WTC11 (cell line): ENCODE data around the gene TREM2. TPM values are rescaled to one million over a fixed set of nuclear protein-coding genes. Genes with fewer than 3 reads are reported as not detected.

ENCODE experiments used
- ATAC-seq: fragments of 200-7000 bp; cut with Tn5 transposase; 2 replicates; pipeline ENCODE4 v1.10.0; 2021; ENCODE audit warnings: mild to moderate bottlenecking, moderate library complexity
- CTCF ChIA-PET: fragments of 300-600 bp; sonication (Branson Sonifier 250); formaldehyde crosslinking; loops from one replicate; lab custom pipeline; 2021; ENCODE audit warnings: antibody characterized with exemption; lab: Charles Lee
- POLR2A ChIA-PET: fragments of 350-600 bp; sonication (Branson Sonifier 250); formaldehyde crosslinking; loops from one replicate; lab custom pipeline; 2021; ENCODE audit warnings: antibody characterized with exemption; lab: Charles Lee
- DNase-seq: peaks from one replicate; pipeline ENCODE4 v3.0.0; 2021; ENCODE audit warnings: low spot score
- H3K27ac Mint-ChIP-seq: 2 replicates; pipeline ENCODE4 v1.8.0; 2021; ENCODE audit warnings: mixed read lengths
- H3K27me3 Mint-ChIP-seq: 2 replicates; pipeline ENCODE4 v1.8.0; 2021; ENCODE audit warnings: low read depth, mild to moderate bottlenecking, moderate library complexity, mixed read lengths
- H3K36me3 Mint-ChIP-seq: 2 replicates; pipeline ENCODE4 v1.8.0; 2021; ENCODE audit warnings: mixed read lengths
- H3K4me1 Mint-ChIP-seq: 2 replicates; pipeline ENCODE4 v1.8.0; 2022; ENCODE audit warnings: mixed read lengths
- H3K4me3 Mint-ChIP-seq: 2 replicates; pipeline ENCODE4 v1.8.0; 2021; ENCODE audit warnings: mild to moderate bottlenecking, moderate library complexity, mixed read lengths
- H3K9me3 Mint-ChIP-seq: 2 replicates; pipeline ENCODE4 v1.8.0; 2021; ENCODE audit warnings: mixed read lengths
- ELF4 ChIP-seq: sonication (generic); formaldehyde crosslinking; IDR thresholded peaks from 2 replicates; pipeline ENCODE4 v1.8.1; 2022; ENCODE audit warnings: low read depth, mild to moderate bottlenecking, moderate library complexity, missing genetic modification reagents
- ESRRA ChIP-seq: sonication (generic); formaldehyde crosslinking; IDR thresholded peaks from 2 replicates; pipeline ENCODE4 v1.8.1; 2022; ENCODE audit warnings: mild to moderate bottlenecking, missing genetic modification reagents, borderline replicate concordance
- FOXJ3 ChIP-seq: sonication (generic); formaldehyde crosslinking; IDR thresholded peaks from 2 replicates; pipeline ENCODE4 v1.9.0; 2021; ENCODE audit warnings: missing genetic modification reagents, mild to moderate bottlenecking, borderline replicate concordance
- IRF2 ChIP-seq: sonication (generic); formaldehyde crosslinking; IDR thresholded peaks from 2 replicates; pipeline ENCODE4 v1.8.0; 2022; ENCODE audit warnings: low read depth, missing genetic modification reagents, borderline replicate concordance
- JUN ChIP-seq: sonication (generic); formaldehyde crosslinking; IDR thresholded peaks from 2 replicates; pipeline ENCODE4 v1.8.0; 2023; ENCODE audit warnings: mild to moderate bottlenecking, missing genetic modification reagents
- NR3C1 ChIP-seq: sonication (generic); formaldehyde crosslinking; conservative IDR thresholded peaks from 2 replicates; pipeline ENCODE4 v1.8.1; 2023; ENCODE audit warnings: low read depth, mild to moderate bottlenecking, missing genetic modification reagents
- OVOL2 ChIP-seq: fragments of 250-450 bp; sonication (Bioruptor Pico); IDR thresholded peaks from 2 replicates; pipeline ENCODE4 v1.9.0; 2021; ENCODE audit warnings: mild to moderate bottlenecking, borderline replicate concordance
- SP1 ChIP-seq: sonication (generic); formaldehyde crosslinking; conservative IDR thresholded peaks from 2 replicates; pipeline ENCODE4 v1.8.1; 2022; ENCODE audit warnings: missing genetic modification reagents
- USF2 ChIP-seq: sonication (generic); formaldehyde crosslinking; IDR thresholded peaks from 2 replicates; pipeline ENCODE4 v1.8.1; 2023; ENCODE audit warnings: mild to moderate bottlenecking, missing genetic modification reagents, moderate library complexity
- ZNF396 ChIP-seq: fragments of 250-450 bp; sonication (Bioruptor Pico); IDR thresholded peaks from 2 replicates; pipeline ENCODE4 v1.8.0; 2021; ENCODE audit warnings: mild to moderate bottlenecking, moderate library complexity, borderline replicate concordance
- ZNF416 ChIP-seq: fragments of 250-450 bp; sonication (Bioruptor Pico); IDR thresholded peaks from 2 replicates; pipeline ENCODE4 v1.9.0; 2021; ENCODE audit warnings: mild to moderate bottlenecking, inconsistent platforms
- total RNA-seq: library from RNA; stranded (reverse); gene quantifications from 3 replicates; pipeline ENCODE4 v1.2.3, GENCODE V29; 2021
- TF ChIP-seq, protein P1 (sequence below): sonication (generic); formaldehyde crosslinking; IDR thresholded peaks from 2 replicates; pipeline ENCODE4 v1.8.1; 2023; ENCODE audit warnings: mild to moderate bottlenecking, missing genetic modification reagents
- TF ChIP-seq, protein P2 (sequence below): sonication (generic); formaldehyde crosslinking; conservative IDR thresholded peaks from 2 replicates; pipeline ENCODE4 v1.8.1; 2022; ENCODE audit warnings: mild to moderate bottlenecking, missing genetic modification reagents
- TF ChIP-seq, protein P3 (sequence below): sonication (generic); formaldehyde crosslinking; IDR thresholded peaks from 2 replicates; pipeline ENCODE4 v1.8.0; 2023; ENCODE audit warnings: missing genetic modification reagents
- TF ChIP-seq, protein P4 (sequence below): sonication (generic); formaldehyde crosslinking; IDR thresholded peaks from 2 replicates; pipeline ENCODE4 v1.8.1; 2022; ENCODE audit warnings: missing genetic modification reagents, borderline replicate concordance
- TF ChIP-seq, protein P5 (sequence below): sonication (generic); formaldehyde crosslinking; IDR thresholded peaks from 2 replicates; pipeline ENCODE4 v1.8.0; 2022; ENCODE audit warnings: mild to moderate bottlenecking, missing genetic modification reagents
- TF ChIP-seq, protein P6 (sequence below): sonication (generic); formaldehyde crosslinking; IDR thresholded peaks from 2 replicates; pipeline ENCODE4 v1.8.1; 2022; ENCODE audit warnings: low read depth, missing genetic modification reagents, borderline replicate concordance
- TF ChIP-seq, protein P7 (sequence below): sonication (generic); formaldehyde crosslinking; IDR thresholded peaks from 2 replicates; pipeline ENCODE4 v1.8.1; 2023; ENCODE audit warnings: mild to moderate bottlenecking, missing genetic modification reagents, borderline replicate concordance

Gene TREM2
- total RNA-seq, 1 experiment from 2014 or later: not detected

DNA sequence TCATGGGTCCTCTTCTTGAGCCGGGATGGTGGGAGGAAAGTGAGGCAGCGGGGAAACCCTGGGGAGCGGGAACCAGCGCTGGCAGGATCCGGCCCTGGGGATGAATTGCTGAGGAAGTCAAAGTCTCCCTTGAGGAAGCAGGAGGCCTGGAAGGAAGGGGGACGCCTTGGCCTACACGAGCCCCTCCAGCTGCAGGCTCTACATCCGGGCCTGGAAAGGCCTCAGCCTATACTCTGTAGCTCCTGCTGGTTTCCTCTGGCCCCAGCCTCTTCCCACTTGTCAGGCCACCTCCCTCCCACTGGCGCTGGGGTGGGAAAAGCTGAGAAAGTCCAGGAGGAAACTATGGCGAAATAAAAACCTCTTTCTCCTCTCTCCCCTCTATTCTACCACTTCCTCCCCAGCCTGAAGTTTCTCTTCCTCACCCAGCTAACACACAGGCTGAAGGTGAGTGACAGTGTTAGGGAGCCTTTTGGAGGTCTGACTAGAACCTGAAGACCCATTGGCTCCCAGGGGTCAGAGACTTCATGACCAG is 23.2 kb upstream of the TREM2 start:
- no peak for TF ChIP-seq JUN (CRISPR knock-in tag)
- TF ChIP-seq, protein P1, sequence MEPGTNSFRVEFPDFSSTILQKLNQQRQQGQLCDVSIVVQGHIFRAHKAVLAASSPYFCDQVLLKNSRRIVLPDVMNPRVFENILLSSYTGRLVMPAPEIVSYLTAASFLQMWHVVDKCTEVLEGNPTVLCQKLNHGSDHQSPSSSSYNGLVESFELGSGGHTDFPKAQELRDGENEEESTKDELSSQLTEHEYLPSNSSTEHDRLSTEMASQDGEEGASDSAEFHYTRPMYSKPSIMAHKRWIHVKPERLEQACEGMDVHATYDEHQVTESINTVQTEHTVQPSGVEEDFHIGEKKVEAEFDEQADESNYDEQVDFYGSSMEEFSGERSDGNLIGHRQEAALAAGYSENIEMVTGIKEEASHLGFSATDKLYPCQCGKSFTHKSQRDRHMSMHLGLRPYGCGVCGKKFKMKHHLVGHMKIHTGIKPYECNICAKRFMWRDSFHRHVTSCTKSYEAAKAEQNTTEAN: no peak
- TF ChIP-seq OVOL2 (CRISPR knock-in tag): no peak
- no peak for TF ChIP-seq ESRRA
- TF ChIP-seq NR3C1 (CRISPR knock-in tag): no peak
- no peak for TF ChIP-seq IRF2 (CRISPR knock-in tag)
- TF ChIP-seq, protein P2, sequence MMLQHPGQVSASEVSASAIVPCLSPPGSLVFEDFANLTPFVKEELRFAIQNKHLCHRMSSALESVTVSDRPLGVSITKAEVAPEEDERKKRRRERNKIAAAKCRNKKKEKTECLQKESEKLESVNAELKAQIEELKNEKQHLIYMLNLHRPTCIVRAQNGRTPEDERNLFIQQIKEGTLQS (CRISPR knock-in tag): no peak
- TF ChIP-seq, protein P3, sequence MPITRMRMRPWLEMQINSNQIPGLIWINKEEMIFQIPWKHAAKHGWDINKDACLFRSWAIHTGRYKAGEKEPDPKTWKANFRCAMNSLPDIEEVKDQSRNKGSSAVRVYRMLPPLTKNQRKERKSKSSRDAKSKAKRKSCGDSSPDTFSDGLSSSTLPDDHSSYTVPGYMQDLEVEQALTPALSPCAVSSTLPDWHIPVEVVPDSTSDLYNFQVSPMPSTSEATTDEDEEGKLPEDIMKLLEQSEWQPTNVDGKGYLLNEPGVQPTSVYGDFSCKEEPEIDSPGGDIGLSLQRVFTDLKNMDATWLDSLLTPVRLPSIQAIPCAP (CRISPR knock-in tag): no peak
- TF ChIP-seq, all 79 proteins: peak for 0
- Mint-ChIP-seq H3K27ac (no peak overlapping the region), H3K4me3 (no peak overlapping the region), H3K27me3 (no peaks in the 10 kb centered on the region; the same call in 1 of the 2 replicates), H3K4me1 (peaks cover 9% of the 10 kb centered on the region; the same call in 1 of the 2 replicates), H3K36me3 (peaks cover 18% of the 10 kb centered on the region), H3K9me3 (peaks cover 18% of the 10 kb centered on the region)
- DNase-seq (no peak), ATAC-seq (no peak)
- POLR2A ChIA-PET: no interaction called here
- CTCF ChIA-PET: interaction anchor here (1.5 kb wide), 1 partner anchor 85 kb away, joined by 5 read pairs; no protein-coding TSS in a partner anchor

DNA sequence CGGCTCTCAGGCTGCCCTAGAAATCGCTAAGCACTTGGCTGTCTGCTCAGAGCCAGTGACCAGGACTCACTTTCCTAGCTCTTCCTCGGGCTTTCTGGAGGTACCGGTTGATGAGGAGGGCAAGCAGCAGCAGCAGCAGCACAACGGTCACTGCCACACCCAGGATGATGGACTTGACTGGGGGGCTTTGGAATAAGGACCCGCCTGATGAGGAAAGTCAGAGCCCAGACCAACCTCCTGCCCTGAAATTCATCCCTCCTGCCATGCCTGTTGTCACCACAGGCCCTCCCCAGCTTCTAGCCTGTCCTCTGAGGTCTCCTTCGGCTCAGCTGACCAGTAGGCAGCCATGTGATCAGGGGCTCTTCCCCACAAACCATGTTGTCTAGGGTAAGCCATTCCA is 21.8 kb upstream of the TREM2 start:
- Mint-ChIP-seq H3K9me3 (peaks cover 11% of the 10 kb centered on the region), H3K4me1 (peaks cover 9% of the 10 kb centered on the region; the same call in 1 of the 2 replicates), H3K27me3 (no peaks in the 10 kb centered on the region), H3K27ac (no peak overlapping the region), H3K4me3 (no peak overlapping the region), H3K36me3 (peaks cover 10% of the 10 kb centered on the region)
- ATAC-seq (no peak), DNase-seq (no peak)
- POLR2A ChIA-PET: no interaction called here
- CTCF ChIA-PET: no interaction called here
- TF ChIP-seq, protein P4, sequence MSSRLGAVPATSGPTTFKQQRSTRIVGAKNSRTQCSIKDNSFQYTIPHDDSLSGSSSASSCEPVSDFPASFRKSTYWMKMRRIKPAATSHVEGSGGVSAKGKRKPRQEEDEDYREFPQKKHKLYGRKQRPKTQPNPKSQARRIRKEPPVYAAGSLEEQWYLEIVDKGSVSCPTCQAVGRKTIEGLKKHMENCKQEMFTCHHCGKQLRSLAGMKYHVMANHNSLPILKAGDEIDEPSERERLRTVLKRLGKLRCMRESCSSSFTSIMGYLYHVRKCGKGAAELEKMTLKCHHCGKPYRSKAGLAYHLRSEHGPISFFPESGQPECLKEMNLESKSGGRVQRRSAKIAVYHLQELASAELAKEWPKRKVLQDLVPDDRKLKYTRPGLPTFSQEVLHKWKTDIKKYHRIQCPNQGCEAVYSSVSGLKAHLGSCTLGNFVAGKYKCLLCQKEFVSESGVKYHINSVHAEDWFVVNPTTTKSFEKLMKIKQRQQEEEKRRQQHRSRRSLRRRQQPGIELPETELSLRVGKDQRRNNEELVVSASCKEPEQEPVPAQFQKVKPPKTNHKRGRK (CRISPR knock-in tag): no peak
- TF ChIP-seq, protein P5, sequence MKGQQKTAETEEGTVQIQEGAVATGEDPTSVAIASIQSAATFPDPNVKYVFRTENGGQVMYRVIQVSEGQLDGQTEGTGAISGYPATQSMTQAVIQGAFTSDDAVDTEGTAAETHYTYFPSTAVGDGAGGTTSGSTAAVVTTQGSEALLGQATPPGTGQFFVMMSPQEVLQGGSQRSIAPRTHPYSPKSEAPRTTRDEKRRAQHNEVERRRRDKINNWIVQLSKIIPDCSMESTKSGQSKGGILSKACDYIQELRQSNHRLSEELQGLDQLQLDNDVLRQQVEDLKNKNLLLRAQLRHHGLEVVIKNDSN (CRISPR knock-in tag): no peak
- TF ChIP-seq FOXJ3 (CRISPR knock-in tag): no peak
- TF ChIP-seq ELF4 (CRISPR knock-in tag): no peak

DNA sequence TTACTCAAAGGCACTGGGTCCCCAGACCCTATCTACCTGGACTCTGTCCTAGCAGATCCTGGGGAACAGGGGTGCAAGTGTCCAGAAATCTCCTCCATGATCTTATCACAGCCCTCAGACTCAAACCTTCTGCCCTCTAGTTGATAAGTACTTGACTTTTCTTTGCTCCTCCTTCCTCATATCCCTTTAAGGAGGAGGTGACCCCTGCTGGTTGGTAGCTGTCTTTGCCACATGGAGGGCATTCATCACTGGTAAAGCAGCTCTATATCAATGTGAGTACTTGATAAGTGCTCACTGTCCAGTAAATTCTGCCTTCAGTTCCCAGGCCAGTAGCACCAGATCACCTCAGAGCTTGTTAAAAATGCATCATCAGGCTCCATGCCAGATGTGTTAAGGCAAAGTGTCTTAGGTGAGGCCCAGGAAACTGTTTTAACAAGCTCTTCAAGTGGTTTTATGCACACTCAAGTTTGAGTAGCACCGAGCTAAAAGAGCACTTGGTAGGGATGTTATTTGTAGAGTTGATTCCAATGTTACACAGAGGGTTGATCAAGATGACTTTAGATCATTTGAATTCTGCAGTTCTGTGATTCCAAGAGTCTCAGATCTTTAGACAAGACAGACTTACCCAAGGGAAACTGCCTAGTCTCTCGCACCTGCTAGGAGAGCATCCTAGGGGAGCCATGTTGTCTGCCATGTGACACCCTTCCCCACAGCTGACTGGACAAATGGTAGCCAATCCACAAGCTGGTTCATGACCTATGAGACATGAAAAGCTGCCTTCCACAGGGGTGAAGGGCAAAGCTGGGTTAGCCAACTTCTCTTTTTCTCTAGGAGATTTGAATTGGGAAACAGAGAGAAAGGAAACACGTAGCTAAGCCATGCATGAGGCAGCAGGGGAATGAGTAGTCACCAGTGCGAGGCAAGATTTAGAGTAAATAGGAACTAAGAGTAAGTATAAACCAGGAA is 19.4 kb upstream of the TREM2 start:
- ATAC-seq: peak; percentile 93
- Mint-ChIP-seq H3K36me3 (no peaks in the 10 kb centered on the region), H3K9me3 (no peaks in the 10 kb centered on the region), H3K4me1 (peaks cover 9% of the 10 kb centered on the region; the same call in 1 of the 2 replicates), H3K4me3 (no peak overlapping the region), H3K27me3 (no peaks in the 10 kb centered on the region), H3K27ac (no peak overlapping the region)
- ChIA-PET CTCF (interaction anchor here (0.7 to 3.5 kb wide), 37 partner anchors 8 to 604 kb away, joined by 3 to 115 read pairs (median 5); partner anchors contain the start of genes NCR2, OARD1, TREML1 and TREML2), POLR2A (interaction anchor here (1.0 kb wide), 1 partner anchor 79 kb away, joined by 3 read pairs; no protein-coding TSS in a partner anchor)
- peak; percentile 47 for DNase-seq
- no peak for TF ChIP-seq SP1 (CRISPR knock-in tag)
- no peak for TF ChIP-seq ZNF416 (CRISPR knock-in tag)
- TF ChIP-seq USF2 (CRISPR knock-in tag): peak; percentile 74
- TF ChIP-seq, protein P6, sequence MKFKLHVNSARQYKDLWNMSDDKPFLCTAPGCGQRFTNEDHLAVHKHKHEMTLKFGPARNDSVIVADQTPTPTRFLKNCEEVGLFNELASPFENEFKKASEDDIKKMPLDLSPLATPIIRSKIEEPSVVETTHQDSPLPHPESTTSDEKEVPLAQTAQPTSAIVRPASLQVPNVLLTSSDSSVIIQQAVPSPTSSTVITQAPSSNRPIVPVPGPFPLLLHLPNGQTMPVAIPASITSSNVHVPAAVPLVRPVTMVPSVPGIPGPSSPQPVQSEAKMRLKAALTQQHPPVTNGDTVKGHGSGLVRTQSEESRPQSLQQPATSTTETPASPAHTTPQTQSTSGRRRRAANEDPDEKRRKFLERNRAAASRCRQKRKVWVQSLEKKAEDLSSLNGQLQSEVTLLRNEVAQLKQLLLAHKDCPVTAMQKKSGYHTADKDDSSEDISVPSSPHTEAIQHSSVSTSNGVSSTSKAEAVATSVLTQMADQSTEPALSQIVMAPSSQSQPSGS (CRISPR knock-in tag): no peak
- TF ChIP-seq ZNF396 (CRISPR knock-in tag): no peak
- TF ChIP-seq, protein P7, sequence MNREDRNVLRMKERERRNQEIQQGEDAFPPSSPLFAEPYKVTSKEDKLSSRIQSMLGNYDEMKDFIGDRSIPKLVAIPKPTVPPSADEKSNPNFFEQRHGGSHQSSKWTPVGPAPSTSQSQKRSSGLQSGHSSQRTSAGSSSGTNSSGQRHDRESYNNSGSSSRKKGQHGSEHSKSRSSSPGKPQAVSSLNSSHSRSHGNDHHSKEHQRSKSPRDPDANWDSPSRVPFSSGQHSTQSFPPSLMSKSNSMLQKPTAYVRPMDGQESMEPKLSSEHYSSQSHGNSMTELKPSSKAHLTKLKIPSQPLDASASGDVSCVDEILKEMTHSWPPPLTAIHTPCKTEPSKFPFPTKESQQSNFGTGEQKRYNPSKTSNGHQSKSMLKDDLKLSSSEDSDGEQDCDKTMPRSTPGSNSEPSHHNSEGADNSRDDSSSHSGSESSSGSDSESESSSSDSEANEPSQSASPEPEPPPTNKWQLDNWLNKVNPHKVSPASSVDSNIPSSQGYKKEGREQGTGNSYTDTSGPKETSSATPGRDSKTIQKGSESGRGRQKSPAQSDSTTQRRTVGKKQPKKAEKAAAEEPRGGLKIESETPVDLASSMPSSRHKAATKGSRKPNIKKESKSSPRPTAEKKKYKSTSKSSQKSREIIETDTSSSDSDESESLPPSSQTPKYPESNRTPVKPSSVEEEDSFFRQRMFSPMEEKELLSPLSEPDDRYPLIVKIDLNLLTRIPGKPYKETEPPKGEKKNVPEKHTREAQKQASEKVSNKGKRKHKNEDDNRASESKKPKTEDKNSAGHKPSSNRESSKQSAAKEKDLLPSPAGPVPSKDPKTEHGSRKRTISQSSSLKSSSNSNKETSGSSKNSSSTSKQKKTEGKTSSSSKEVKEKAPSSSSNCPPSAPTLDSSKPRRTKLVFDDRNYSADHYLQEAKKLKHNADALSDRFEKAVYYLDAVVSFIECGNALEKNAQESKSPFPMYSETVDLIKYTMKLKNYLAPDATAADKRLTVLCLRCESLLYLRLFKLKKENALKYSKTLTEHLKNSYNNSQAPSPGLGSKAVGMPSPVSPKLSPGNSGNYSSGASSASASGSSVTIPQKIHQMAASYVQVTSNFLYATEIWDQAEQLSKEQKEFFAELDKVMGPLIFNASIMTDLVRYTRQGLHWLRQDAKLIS (CRISPR knock-in tag): no peak
